Measurements from ENCODE around the gene EFNB2.

Gene EFNB2

GRCh38 chr13:106488686-106489085, 46.8 kb downstream of the EFNB2 start:
- no peak overlapping the region for H2AFZ ChIP-seq (ENCODE audit: low read depth, low read length)

DNA sequence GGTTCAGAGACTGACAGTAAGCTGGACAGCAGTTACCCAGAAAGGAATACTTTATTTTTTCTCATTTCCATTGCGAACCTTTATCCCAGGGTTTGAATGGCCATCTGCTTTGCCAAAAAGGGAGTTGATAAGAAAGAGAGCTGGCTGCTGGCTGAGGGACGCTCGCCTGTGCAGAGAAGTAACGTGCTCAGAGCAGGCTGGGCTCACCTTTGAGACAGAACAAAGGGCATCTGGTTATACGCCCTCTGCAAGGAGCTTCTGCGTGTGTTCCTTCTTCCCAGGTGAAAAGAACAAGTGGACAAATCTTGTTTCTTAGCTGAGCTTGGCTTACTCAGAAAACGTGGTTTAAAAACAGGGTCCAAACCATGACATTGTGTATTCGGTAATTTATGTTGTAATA, 47.4 kb downstream of the EFNB2 start:
- Histone ChIP-seq H3K23ac (ENCODE audit: low read length in 2 of 2) (no peak overlapping the region), H3K4me3 (ENCODE audit: insufficient read depth in 1 of 2, low read depth in 1 of 2, low read length in 2 of 2) (no peak overlapping the region), H3K9me3 (ENCODE audit: control insufficient read depth, low read length) (no peaks in the 10 kb centered on the region), H2BK120ac (ENCODE audit: low read depth, low read length) (no peak overlapping the region), H3K79me1 (replicated peaks; ENCODE audit: low read length, poor library complexity, severe bottlenecking) (peaks cover 19% of the 10 kb centered on the region), H3K4me2 (ENCODE audit: low read length, poor library complexity, severe bottlenecking) (no peak overlapping the region), H3K36me3 (ENCODE audit: control insufficient read depth in 1 of 2, insufficient read depth in 2 of 2, low read depth in 1 of 2, low read length in 2 of 2) (peaks cover 2 to 21% of the 10 kb centered on the region in 2 experiments), H3K9ac (ENCODE audit: low read length) (no peak overlapping the region), H2BK5ac (ENCODE audit: low read depth, low read length, poor library complexity, severe bottlenecking) (no peak overlapping the region), H3K14ac (ENCODE audit: low read length in 2 of 2) (no peak overlapping the region), H2BK15ac (ENCODE audit: low read depth, poor library complexity, severe bottlenecking) (no peak overlapping the region), H3K4ac (ENCODE audit: low read depth in 1 of 2, low read length in 2 of 2) (no peak overlapping the region), H2AK5ac (ENCODE audit: low read length, severe bottlenecking) (no peak overlapping the region), H4K8ac (ENCODE audit: low read length) (no peak overlapping the region), H4K91ac (ENCODE audit: low read length) (no peak overlapping the region), H3K27me3 (ENCODE audit: control insufficient read depth in 1 of 2, insufficient read depth in 1 of 2, low read length in 2 of 2) (peaks cover 0 to 10% of the 10 kb centered on the region in 2 experiments), H2AFZ (ENCODE audit: low read depth, low read length) (no peak overlapping the region), H2BK12ac (ENCODE audit: low read length in 2 of 2) (no peak overlapping the region), H3K27ac (ENCODE audit: low read length, poor library complexity, severe bottlenecking) (no peak overlapping the region), H3K18ac (ENCODE audit: low read depth in 1 of 2, low read length in 2 of 2) (no peak overlapping the region), H3K4me1 (ENCODE audit: control insufficient read depth, insufficient read depth, low read depth, low read length) (no peaks in the 10 kb centered on the region)
- DNase-seq: no peak
- WGBS: 89% methylated on average over 8 of the region's 8 CpGs

More at GRCh38 chr13:106488686-106489085, 46.8 kb downstream of the EFNB2 start:
- Histone ChIP-seq H3K79me1 (replicated peaks; ENCODE audit: low read length, poor library complexity, severe bottlenecking) (peaks cover 23% of the 10 kb centered on the region), H3K9me3 (ENCODE audit: control insufficient read depth, low read length) (no peaks in the 10 kb centered on the region), H3K4me2 (ENCODE audit: low read length, poor library complexity, severe bottlenecking) (no peak overlapping the region), H3K18ac (ENCODE audit: low read depth in 1 of 2, low read length in 2 of 2) (no peak overlapping the region), H3K9ac (ENCODE audit: low read length) (no peak overlapping the region), H4K91ac (ENCODE audit: low read length) (no peak overlapping the region), H3K36me3 (ENCODE audit: control insufficient read depth in 1 of 2, insufficient read depth in 2 of 2, low read depth in 1 of 2, low read length in 2 of 2) (peaks cover 5 to 27% of the 10 kb centered on the region in 2 experiments), H2AK5ac (ENCODE audit: low read length, severe bottlenecking) (no peak overlapping the region), H3K14ac (ENCODE audit: low read length in 2 of 2) (no peak overlapping the region), H2BK120ac (ENCODE audit: low read depth, low read length) (no peak overlapping the region), H3K27ac (ENCODE audit: low read length, poor library complexity, severe bottlenecking) (no peak overlapping the region), H3K23ac (ENCODE audit: low read length in 2 of 2) (no peak overlapping the region), H3K4me3 (ENCODE audit: insufficient read depth in 1 of 2, low read depth in 1 of 2, low read length in 2 of 2) (no peak overlapping the region), H3K27me3 (ENCODE audit: control insufficient read depth in 1 of 2, insufficient read depth in 1 of 2, low read length in 2 of 2) (peaks cover 0 to 10% of the 10 kb centered on the region in 2 experiments), H3K4me1 (ENCODE audit: control insufficient read depth, insufficient read depth, low read depth, low read length) (no peaks in the 10 kb centered on the region), H4K8ac (ENCODE audit: low read length) (no peak overlapping the region), H2BK15ac (ENCODE audit: low read depth, poor library complexity, severe bottlenecking) (no peak overlapping the region), H2BK12ac (ENCODE audit: low read length in 2 of 2) (no peak overlapping the region), H3K4ac (ENCODE audit: low read depth in 1 of 2, low read length in 2 of 2) (no peak overlapping the region), H2BK5ac (ENCODE audit: low read depth, low read length, poor library complexity, severe bottlenecking) (no peak overlapping the region)
- no CpG with 5 or more reads among the region's 2 CpGs for WGBS
- DNase-seq: no peak

DNA sequence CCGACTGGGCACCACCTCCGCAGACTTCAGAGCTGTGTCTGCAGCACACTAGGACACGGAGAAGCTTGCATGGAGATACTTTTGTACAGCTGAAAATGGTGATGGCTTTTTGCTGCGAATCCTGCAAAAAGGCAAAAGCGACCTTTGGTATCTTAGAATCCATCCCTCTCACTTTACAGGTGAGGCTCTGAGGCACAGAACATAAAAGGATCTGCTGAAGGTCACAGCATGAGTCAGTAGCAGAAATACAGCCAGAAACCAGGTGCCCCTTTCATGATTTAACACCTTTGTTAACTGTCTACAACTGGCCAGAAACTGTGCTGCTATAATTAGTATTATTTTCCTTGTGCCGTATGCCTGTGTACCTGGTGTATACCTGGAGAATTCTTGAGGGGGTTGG, 48.3 kb downstream of the EFNB2 start:
- Histone ChIP-seq H3K4ac (ENCODE audit: low read depth in 1 of 2, low read length in 2 of 2) (no peak overlapping the region), H3K27ac (ENCODE audit: low read length, poor library complexity, severe bottlenecking) (no peak overlapping the region), H3K9me3 (ENCODE audit: control insufficient read depth, low read length) (no peaks in the 10 kb centered on the region), H4K91ac (ENCODE audit: low read length) (no peak overlapping the region), H2AFZ (ENCODE audit: low read depth, low read length) (no peak overlapping the region), H2BK12ac (ENCODE audit: low read length in 2 of 2) (no peak overlapping the region), H2AK5ac (ENCODE audit: low read length, severe bottlenecking) (no peak overlapping the region), H3K36me3 (ENCODE audit: control insufficient read depth in 1 of 2, insufficient read depth in 2 of 2, low read depth in 1 of 2, low read length in 2 of 2) (peaks cover 0 to 12% of the 10 kb centered on the region in 2 experiments), H2BK120ac (ENCODE audit: low read depth, low read length) (no peak overlapping the region), H3K4me3 (ENCODE audit: insufficient read depth in 1 of 2, low read depth in 1 of 2, low read length in 2 of 2) (no peak overlapping the region), H4K8ac (ENCODE audit: low read length) (no peak overlapping the region), H3K27me3 (ENCODE audit: control insufficient read depth in 1 of 2, insufficient read depth in 1 of 2, low read length in 2 of 2) (peaks cover 0 to 10% of the 10 kb centered on the region in 2 experiments), H2BK5ac (ENCODE audit: low read depth, low read length, poor library complexity, severe bottlenecking) (no peak overlapping the region), H3K18ac (ENCODE audit: low read depth in 1 of 2, low read length in 2 of 2) (no peak overlapping the region), H3K79me1 (replicated peaks; ENCODE audit: low read length, poor library complexity, severe bottlenecking) (peaks cover 10% of the 10 kb centered on the region), H3K14ac (ENCODE audit: low read length in 2 of 2) (no peak overlapping the region), H3K4me1 (ENCODE audit: control insufficient read depth, insufficient read depth, low read depth, low read length) (no peaks in the 10 kb centered on the region), H3K23ac (ENCODE audit: low read length in 2 of 2) (no peak overlapping the region), H3K9ac (ENCODE audit: low read length) (no peak overlapping the region), H3K4me2 (ENCODE audit: low read length, poor library complexity, severe bottlenecking) (no peak overlapping the region), H2BK15ac (ENCODE audit: low read depth, poor library complexity, severe bottlenecking) (no peak overlapping the region)
- no peak for DNase-seq
- WGBS: 93% methylated on average over 6 of the region's 6 CpGs

DNA sequence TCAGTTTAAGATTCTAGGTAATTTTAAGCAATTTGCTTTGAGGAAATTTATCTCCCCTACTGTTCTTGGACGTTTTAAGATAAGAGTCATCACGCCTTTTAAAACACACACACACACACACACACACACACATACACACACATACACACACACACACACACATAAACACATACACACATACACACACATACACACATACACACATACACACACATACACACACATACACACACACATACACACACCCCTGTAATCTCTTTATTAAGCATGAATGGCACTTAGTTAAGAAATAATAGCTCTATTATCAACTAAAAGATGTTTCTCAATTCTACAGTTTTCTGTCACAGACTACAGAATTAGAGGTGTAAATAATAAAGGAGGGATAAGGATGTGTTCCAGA, 49.2 kb downstream of the EFNB2 start:
- peaks cover 5% of the 10 kb centered on the region for H3K79me1 ChIP-seq (replicated peaks; ENCODE audit: low read length, poor library complexity, severe bottlenecking)
- no peak for DNase-seq
- H3K18ac ChIP-seq (ENCODE audit: low read depth in 1 of 2, low read length in 2 of 2): no peak overlapping the region
- H3K4me3 ChIP-seq (ENCODE audit: insufficient read depth in 1 of 2, low read depth in 1 of 2, low read length in 2 of 2): no peak overlapping the region
- no peak overlapping the region for H3K9ac ChIP-seq (ENCODE audit: low read length)
- H3K9me3 ChIP-seq (ENCODE audit: control insufficient read depth, low read length): no peaks in the 10 kb centered on the region
- H2AK5ac ChIP-seq (ENCODE audit: low read length, severe bottlenecking): no peak overlapping the region
- no peak overlapping the region for H2AFZ ChIP-seq (ENCODE audit: low read depth, low read length)
- H4K8ac ChIP-seq (ENCODE audit: low read length): no peak overlapping the region
- H3K4ac ChIP-seq (ENCODE audit: low read depth in 1 of 2, low read length in 2 of 2): no peak overlapping the region
- H3K4me1 ChIP-seq (ENCODE audit: control insufficient read depth, insufficient read depth, low read depth, low read length): no peaks in the 10 kb centered on the region
- no peak overlapping the region for H2BK12ac ChIP-seq (ENCODE audit: low read length in 2 of 2)
- H2BK120ac ChIP-seq (ENCODE audit: low read depth, low read length): no peak overlapping the region
- H2BK5ac ChIP-seq (ENCODE audit: low read depth, low read length, poor library complexity, severe bottlenecking): no peak overlapping the region
- H2BK15ac ChIP-seq (ENCODE audit: low read depth, poor library complexity, severe bottlenecking): no peak overlapping the region
- peaks cover 0 to 4% of the 10 kb centered on the region in 2 experiments for H3K36me3 ChIP-seq (ENCODE audit: control insufficient read depth in 1 of 2, insufficient read depth in 2 of 2, low read depth in 1 of 2, low read length in 2 of 2)
- 92% methylated on average over 2 of the region's 2 CpGs for WGBS
- no peak overlapping the region for H3K23ac ChIP-seq (ENCODE audit: low read length in 2 of 2)
- no peak overlapping the region for H3K4me2 ChIP-seq (ENCODE audit: low read length, poor library complexity, severe bottlenecking)
- no peak overlapping the region for H3K27ac ChIP-seq (ENCODE audit: low read length, poor library complexity, severe bottlenecking)
- H3K14ac ChIP-seq (ENCODE audit: low read length in 2 of 2): no peak overlapping the region
- no peak overlapping the region for H4K91ac ChIP-seq (ENCODE audit: low read length)
- peaks cover 0 to 10% of the 10 kb centered on the region in 2 experiments for H3K27me3 ChIP-seq (ENCODE audit: control insufficient read depth in 1 of 2, insufficient read depth in 1 of 2, low read length in 2 of 2)

Measured in mesenchymal stem cell (in vitro differentiated cells and primary cell).